ENCODE data around the gene SORBS1. TPM values are rescaled to one million over a fixed set of nuclear protein-coding genes. Genes with fewer than 3 reads are reported as not detected.

SORBS1 gene
- total RNA-seq, 1 experiment from 2014 or later, result 2.7 TPM

DNA sequence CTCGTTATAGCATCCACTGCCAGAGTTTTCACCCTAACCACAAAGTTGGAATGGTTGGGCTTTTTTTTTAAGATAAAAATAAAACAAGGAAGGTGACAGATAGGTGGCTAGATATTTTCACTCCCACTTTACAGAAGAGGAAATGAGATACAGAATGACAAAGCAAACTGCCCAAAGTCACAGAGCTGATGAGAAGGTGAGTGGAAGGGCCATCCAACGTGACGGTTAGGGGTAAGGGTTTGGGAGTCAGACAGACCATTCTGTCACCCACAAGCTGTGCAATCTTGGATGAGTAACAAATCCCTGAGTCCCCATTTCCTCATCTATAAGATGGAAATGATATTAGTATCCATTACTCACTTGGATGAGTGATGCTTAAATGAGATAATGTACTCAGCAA, 163.4 kb downstream of the SORBS1 start:
- in situ Hi-C loops (cut with HindIII; ENCODE audit: low pct_unique_long_range_greater_than_20kb, low sequenced_read_pairs), result no loop called here
- no peak for DNase-seq (ENCODE audit: low read depth)

- peak; percentile 33 for DNase-seq (ENCODE audit: low read depth)
- in situ Hi-C loops (cut with HindIII; ENCODE audit: low pct_unique_long_range_greater_than_20kb, low sequenced_read_pairs), result no loop called here
These were observed 165.2 kb downstream of the SORBS1 start for GRCh38 chr10:95395947-95396449.

GRCh38 chr10:95394161-95394880, 166.8 kb downstream of the SORBS1 start:
- DNase-seq (ENCODE audit: low read depth), result peak; percentile 73
- in situ Hi-C loops (cut with HindIII; ENCODE audit: low pct_unique_long_range_greater_than_20kb, low sequenced_read_pairs), result no loop called here

DNA sequence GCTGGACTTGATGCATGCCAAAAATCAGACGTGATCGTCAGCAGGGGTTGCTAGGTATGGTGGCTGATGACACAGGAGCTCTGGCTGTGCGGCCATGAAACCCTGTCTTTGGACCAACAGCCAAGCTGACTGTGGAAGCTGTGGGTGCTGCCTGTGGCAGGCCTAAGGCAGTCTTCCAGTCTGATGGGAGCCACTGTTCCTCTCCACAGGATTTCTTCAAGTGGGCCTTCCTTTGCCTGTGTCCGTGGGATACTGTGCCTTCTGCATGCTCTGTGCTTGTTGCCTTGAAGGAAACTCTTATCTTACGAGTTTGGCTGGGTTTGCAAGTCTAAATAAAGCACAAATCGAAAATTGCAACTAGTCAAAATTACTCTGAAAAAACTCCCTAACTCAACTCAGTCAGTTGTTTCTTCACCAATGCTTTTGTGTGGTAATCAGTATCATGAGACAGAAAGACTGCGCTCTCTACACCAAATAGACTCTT, 168.4 kb downstream of the SORBS1 start:
- in situ Hi-C loops (cut with HindIII; ENCODE audit: low pct_unique_long_range_greater_than_20kb, low sequenced_read_pairs), result no loop called here
- no peak for DNase-seq (ENCODE audit: low read depth)

DNA sequence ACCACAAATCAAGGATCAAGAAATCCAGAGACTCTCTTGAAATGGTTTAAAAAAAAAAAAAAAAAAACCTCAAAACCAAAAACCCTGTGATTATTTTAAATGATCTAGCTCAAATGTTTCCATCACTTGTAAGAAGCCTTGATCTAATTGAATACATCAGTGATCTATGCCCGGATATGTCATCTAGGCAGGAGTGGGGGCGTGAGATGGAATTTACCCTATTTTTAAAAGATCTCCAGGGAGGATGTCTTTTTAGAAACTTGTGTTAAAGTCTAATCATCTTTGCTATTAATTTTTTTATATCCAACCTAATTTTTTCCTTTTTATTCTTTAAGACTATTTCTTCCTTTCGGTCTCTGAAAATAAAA, 169.0 kb downstream of the SORBS1 start:
- in situ Hi-C loops (cut with HindIII; ENCODE audit: low pct_unique_long_range_greater_than_20kb, low sequenced_read_pairs), result no loop called here
- no peak for DNase-seq (ENCODE audit: low read depth)

- DNase-seq (ENCODE audit: low read depth), result no peak
- in situ Hi-C loops (cut with HindIII; ENCODE audit: low pct_unique_long_range_greater_than_20kb, low sequenced_read_pairs), result no loop called here
These were observed 169.5 kb downstream of the SORBS1 start for GRCh38 chr10:95391581-95392216.

GRCh38 chr10:95391164-95391563, 170.0 kb downstream of the SORBS1 start:
- in situ Hi-C loops (cut with HindIII; ENCODE audit: low pct_unique_long_range_greater_than_20kb, low sequenced_read_pairs), result no loop called here
- DNase-seq (ENCODE audit: low read depth), result no peak

DNA sequence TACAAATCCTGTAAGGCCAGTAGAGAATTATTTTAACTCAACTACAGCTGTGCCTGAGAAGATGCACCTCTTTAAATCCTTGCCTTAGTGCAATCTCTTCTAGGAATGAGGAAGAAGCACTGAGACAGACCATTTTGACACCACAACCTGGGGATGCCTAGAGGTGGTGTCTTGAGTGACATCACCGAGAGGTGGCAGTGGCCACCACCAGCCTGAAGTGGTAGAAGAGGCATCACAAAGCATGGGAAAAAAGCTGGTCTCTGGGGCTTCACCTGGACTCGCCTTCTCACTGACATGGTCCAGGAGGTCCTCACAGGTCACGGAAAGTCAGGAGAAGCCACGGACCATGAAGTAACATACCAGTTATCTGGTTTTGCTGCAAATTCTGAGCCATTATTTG, 171.2 kb downstream of the SORBS1 start:
- in situ Hi-C loops (cut with HindIII; ENCODE audit: low pct_unique_long_range_greater_than_20kb, low sequenced_read_pairs), result no loop called here
- DNase-seq (ENCODE audit: low read depth), result no peak

DNA sequence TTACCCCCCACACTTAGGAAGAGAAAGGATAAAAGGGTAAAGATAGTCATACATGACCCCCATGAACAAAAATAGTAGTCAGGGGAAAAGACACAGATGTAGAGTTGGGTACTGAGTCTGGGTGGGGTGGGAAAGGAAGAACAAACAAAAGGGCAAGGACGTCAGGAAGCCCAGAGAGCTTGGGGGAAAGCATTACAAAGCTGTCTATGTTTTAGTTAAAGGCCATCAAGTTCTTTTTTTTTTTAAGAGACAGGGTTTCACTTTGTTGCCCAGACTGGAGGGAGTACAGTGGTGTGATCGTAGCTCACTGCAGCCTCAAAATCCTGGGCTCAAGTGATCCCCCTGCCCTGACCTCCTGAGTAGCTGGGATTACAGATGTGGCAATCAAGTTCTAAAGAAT, 172.0 kb downstream of the SORBS1 start:
- no peak for DNase-seq (ENCODE audit: low read depth)
- in situ Hi-C loops (cut with HindIII; ENCODE audit: low pct_unique_long_range_greater_than_20kb, low sequenced_read_pairs), result no loop called here

GRCh38 chr10:95388539-95388938, 172.6 kb downstream of the SORBS1 start:
- in situ Hi-C loops (cut with HindIII; ENCODE audit: low pct_unique_long_range_greater_than_20kb, low sequenced_read_pairs), result no loop called here
- DNase-seq (ENCODE audit: low read depth), result no peak

DNA sequence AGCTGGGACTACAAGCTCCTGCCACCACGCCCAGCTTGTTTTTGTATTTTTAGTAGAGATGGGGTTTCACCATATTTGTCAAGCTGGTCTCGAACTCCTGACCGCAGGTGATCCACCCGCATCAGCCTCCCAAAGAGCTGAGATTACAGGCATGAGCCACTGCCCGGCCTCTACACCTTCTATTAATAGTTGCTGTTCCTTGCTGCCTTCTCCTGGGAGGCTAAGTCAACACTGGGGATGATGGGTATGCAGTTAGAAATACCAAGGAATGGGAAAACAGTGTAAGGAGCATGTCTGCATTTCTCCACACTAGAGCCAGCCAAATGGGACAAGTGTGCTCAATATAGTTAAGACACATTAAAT, 173.1 kb downstream of the SORBS1 start:
- DNase-seq (ENCODE audit: low read depth), result no peak
- in situ Hi-C loops (cut with HindIII; ENCODE audit: low pct_unique_long_range_greater_than_20kb, low sequenced_read_pairs), result no loop called here

- in situ Hi-C loops (cut with HindIII; ENCODE audit: low pct_unique_long_range_greater_than_20kb, low sequenced_read_pairs), result no loop called here
- DNase-seq (ENCODE audit: low read depth), result no peak
These were observed 177.0 kb downstream of the SORBS1 start for GRCh38 chr10:95384011-95384704.

DNA sequence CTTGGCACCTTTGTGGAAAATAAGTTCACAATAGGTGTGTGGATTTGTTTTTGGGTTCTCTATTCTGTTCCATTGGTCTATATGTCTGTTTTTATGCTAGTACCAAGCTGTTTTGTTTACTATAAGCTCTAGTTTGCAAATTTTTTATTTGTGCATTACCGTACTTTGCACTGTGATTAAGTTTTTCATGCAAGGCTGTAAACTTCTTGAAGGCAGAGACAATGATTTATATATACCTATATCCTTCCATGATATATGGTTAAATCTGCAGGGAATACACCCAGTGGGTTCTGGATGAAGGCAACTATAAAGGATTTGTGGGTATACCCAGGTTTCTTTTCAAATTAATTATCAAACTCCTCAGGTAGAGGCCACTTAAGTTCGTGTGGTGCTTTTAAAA, 178.6 kb downstream of the SORBS1 start:
- no peak for DNase-seq (ENCODE audit: low read depth)
- in situ Hi-C loops (cut with HindIII; ENCODE audit: low pct_unique_long_range_greater_than_20kb, low sequenced_read_pairs), result no loop called here

GRCh38 chr10:95382174-95382573, 179.0 kb downstream of the SORBS1 start:
- DNase-seq (ENCODE audit: low read depth), result no peak
- in situ Hi-C loops (cut with HindIII; ENCODE audit: low pct_unique_long_range_greater_than_20kb, low sequenced_read_pairs), result no loop called here

DNA sequence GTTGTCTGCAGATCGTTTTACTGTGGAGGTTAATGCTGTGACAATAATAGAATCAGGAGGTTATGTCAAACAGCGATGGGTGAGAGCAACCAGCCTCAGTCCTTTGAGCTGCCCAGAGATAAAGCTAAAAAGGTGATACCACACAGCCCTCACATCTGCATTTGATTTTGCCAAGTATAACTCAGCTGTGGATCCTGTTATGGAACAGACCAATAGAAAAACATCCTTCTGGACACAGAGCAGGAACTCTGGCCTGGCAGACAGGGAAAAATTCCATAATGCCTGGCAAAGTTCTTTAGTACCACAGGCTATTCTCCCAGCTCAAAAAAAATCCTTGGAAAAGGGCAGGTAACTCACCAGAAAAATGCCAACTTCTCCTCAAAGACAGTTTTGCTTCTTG, 183.2 kb downstream of the SORBS1 start:
- no peak for DNase-seq (ENCODE audit: low read depth)
- in situ Hi-C loops (cut with HindIII; ENCODE audit: low pct_unique_long_range_greater_than_20kb, low sequenced_read_pairs), result no loop called here

DNA sequence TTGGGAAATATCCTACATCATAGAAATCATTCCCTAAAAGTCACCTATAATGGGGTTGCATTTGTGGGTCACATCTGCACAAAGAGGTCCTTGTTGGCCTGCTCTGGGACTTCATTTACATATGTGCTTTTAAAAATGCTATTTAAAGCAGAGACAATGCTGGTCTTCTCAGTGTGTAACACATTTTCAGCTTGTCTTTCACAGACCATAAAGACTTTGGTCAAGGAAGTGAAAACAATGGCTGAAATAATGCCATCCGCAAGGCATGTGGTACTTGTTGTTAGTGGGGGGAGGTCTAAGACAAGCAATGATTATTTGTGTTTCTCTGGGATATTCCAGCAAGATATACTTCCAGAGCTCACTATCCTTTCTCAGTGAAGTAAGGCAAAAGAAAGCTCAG, 185.8 kb downstream of the SORBS1 start:
- DNase-seq (ENCODE audit: low read depth), result no peak
- in situ Hi-C loops (cut with HindIII; ENCODE audit: low pct_unique_long_range_greater_than_20kb, low sequenced_read_pairs), result no loop called here

- DNase-seq (ENCODE audit: low read depth), result peak; percentile 63
- in situ Hi-C loops (cut with HindIII; ENCODE audit: low pct_unique_long_range_greater_than_20kb, low sequenced_read_pairs), result loop anchor here (25.0 kb wide), 1 partner anchor 137 kb away; no protein-coding TSS in a partner anchor
These were observed 186.5 kb downstream of the SORBS1 start for GRCh38 chr10:95374597-95375209.

DNA sequence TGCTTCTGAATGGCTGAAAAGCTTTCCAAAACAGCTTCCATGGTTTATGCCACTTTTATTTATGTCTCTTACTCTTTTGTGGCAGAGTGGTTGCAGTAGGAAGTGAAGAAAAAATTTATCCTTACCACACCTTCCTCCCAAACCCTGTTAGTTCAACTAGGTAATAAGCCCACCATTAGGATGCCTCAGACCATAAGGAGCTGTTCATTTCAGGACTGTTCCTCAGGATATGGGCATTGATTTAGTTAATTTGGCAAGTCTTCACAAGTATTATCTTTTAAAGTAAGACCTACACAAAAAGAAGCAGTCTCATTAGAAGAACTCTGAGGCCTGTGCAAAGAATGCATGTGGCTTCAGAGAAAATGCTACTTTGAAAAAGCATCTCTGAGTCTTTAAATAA, 187.5 kb downstream of the SORBS1 start:
- in situ Hi-C loops (cut with HindIII; ENCODE audit: low pct_unique_long_range_greater_than_20kb, low sequenced_read_pairs), result loop anchor here (25.0 kb wide), 1 partner anchor 136 kb away; no protein-coding TSS in a partner anchor

DNA sequence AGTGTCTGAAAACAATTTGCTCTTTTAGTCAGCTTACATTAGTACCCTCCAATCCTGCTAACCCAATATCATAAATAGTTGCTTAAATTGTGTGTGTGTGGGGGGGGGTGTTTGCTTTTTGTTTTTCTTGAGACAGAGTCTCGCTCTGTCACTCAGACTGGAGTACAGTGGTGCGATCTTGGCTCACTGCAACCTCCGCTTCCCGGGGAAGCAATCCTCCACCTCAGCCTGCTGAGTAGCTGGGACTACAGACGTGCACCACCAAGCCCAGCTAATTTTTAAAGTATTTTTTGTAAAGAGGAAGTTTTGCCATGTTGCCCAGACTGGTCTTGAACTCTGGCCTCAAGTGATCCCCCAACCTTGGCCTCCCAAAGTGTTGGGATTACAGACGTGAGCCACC, 196.8 kb downstream of the SORBS1 start:
- in situ Hi-C loops (cut with HindIII; ENCODE audit: low pct_unique_long_range_greater_than_20kb, low sequenced_read_pairs), result loop anchor here (25.0 kb wide), 1 partner anchor 127 kb away; no protein-coding TSS in a partner anchor
- DNase-seq (ENCODE audit: low read depth), result no peak

More for the DNA sequence above, 187.5 kb downstream of the SORBS1 start:
- no peak for DNase-seq (ENCODE audit: low read depth)
